Stimulated activated CD4-positive, alpha-beta T cell treated with anti-CD3 and anti-CD28 coated beads, Interleukin-1b, Interleukin-23, amount 100 ng/mL, for 4 hours (primary cell): ENCODE data around the gene USH2A.

ENCODE experiments used
- DNase-seq, 2 donors: peaks; one replicate each; pipeline ENCODE4 v3.0.0-alpha.2; 2020; ENCODE audit warnings: low read depth in 2 of 2

Gene USH2A

GRCh38 chr1:215963621-215964020, 459.6 kb downstream of the USH2A start:
- no peak for DNase-seq

DNA sequence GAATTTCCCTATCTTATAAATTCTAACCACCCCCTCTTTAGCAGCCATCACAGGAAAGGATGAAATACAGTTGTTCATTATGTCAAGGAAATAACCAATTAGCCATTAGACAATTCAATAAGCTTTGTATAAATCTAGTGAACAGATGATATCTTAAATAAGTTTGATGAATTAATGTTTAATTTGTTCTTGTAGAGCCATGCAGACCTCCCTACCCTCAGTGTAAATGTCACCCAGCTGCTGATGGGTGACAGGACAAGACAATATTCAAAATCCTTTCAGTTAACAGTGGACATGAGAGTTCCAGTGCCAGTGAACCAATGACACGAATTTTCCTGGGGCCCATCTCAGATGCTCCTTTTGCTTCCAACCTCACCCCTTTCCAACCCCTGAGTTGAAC, 460.2 kb downstream of the USH2A start:
- DNase-seq = no peak

DNA sequence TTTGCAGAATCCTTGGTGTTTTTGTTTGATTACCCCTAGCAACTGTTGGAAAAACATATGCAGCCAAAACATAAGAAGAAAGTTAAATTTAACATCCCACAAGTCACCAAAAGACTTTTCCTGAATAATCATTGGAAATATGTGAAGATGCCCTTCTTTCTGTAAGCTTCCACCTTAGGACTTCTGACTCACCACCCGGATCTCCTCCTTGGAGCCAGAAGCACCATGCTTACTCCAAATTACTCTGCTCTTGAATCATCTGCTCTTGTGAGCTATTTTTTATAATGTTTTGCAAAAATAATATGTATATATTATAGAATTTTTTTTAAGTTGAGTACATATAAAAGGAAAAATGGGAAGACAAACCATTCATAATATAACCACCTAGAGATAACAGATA, 464.4 kb downstream of the USH2A start:
- DNase-seq = no peak

- no peak for DNase-seq
Measured at GRCh38 chr1:215957663-215958062, 465.6 kb downstream of the USH2A start.

DNA sequence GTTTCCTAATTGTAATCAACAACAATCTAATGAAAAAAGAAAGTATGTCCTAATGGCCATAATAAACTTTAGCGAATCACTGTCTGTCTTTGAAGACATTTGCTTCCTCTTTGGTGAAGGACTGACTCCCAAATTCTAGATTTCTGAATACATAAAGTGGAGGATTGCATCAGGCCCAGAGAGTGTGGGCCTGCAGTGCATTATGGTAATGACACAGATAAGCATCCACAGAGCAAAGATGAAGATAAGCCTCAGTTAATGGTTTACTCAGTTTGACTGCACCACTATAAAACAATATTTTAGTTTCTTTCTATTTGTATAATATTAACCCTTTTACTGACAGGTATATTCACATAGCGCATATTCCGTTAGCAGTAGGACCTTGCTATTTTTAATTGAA, 490.7 kb downstream of the USH2A start:
- no peak for DNase-seq

- DNase-seq = no peak
Measured at GRCh38 chr1:215926670-215927069, 496.6 kb downstream of the USH2A start.

DNA sequence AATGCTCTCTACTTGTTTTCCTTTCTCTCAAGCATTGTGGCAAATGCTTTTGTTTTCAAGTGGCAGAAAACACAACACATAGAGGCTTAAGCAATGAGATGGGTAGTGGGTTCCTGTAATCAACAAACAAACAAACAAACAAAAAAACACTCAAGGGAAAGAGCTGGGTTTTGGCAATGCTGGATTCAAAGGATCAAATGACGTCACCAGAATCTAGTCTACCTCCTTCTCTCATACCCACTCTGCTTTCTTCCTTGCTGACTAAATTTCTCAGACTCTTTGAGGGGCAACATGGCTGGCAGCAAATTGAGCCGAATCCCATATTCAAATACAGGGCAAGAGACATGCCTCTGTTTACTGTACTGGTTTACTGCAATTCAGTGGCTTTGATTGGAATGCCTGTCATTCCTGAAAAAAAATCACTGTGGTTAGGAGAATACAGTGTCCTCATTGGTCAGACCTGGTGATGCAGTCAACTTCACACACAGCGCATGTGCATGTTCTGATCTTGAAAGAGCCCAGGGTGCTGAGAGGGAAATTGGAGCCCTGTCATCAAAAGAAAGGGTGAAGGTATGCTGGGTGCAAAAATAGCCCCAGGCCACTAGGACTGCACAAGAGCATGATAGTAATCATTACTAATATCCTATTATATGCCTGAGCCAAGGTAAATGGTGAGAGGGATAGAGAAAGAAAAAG, 500.0 kb downstream of the USH2A start:
- DNase-seq = no peak

DNA sequence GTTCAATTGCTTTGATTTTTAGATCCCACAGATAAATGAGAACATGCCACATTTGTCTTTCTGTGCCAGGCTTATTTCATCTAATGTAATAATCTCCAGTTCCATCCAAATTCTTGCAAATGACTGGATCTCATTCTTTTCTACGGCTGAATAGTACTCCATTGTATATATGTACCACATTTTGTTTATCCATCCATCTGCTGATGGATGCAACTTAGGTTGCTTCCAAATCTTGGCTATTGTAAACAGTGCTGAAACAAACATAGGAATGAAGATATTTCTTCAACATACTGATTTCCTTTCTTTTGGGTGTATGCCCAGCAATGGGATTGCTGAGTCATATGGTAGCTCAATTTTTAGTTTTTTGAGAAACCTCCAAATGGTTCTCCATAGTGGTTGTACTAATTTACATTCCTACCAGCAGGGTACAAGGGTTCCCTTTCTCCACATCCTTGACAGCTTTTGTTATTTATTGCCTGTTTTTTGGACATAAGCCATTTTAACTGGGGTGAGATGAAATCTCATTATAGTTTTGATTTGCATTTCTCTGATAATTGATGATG, 511.8 kb downstream of the USH2A start:
- DNase-seq = no peak

DNA sequence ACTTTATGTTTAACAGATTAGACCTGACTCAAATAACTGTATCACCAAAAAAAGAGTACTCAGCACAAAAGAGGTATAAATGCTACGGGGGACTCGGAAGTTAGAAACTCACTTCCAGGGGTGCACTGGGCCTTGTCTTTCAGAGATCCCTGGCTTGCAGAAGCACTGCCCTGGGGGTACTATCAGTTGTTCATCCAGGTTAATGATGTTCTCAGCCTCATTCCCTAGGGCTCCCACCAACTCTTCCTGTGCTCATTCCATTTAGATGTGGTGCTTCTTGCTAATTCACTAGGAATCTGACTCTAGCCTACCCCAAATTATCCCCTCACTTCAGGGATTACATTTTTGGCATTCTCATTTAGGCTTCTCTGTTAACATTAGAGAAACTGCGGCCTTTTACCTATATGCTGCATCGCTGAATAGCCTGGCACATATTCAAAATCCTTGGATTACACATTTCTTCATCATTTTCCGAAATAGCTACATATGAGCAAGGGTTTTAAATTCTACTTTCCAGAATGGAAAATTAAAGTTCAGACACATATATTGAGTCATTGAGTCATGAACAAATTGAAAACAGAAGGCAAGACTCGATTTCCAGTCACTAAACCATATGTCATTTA, 517.6 kb downstream of the USH2A start:
- DNase-seq = no peak

- DNase-seq = no peak
Measured at GRCh38 chr1:215900684-215901083, 522.6 kb downstream of the USH2A start.

- DNase-seq = no peak
Measured at GRCh38 chr1:215899901-215900300, 523.3 kb downstream of the USH2A start.

- DNase-seq = no peak
Measured at GRCh38 chr1:215895893-215896292, 527.4 kb downstream of the USH2A start.

DNA sequence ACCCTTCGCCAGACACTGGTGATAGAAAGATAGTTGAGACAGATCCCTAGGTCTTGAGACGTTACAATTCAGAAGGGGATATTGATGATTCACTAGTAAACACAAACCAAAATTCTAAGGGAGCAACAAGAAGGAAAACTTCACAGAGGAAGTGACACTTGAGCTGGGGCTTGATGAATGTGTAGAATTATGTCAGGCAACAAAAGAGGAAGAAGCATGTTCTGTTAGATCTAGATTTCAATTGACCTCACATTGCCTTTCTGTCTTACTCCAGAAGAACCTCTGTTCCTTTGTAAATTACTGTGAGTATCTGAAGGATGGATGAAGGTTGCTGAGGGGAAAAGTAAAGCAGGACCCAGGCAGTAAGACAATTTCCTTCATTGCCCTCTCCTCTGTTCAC, 528.0 kb downstream of the USH2A start:
- DNase-seq = no peak

GRCh38 chr1:215894617-215895016, 528.6 kb downstream of the USH2A start:
- DNase-seq = no peak

DNA sequence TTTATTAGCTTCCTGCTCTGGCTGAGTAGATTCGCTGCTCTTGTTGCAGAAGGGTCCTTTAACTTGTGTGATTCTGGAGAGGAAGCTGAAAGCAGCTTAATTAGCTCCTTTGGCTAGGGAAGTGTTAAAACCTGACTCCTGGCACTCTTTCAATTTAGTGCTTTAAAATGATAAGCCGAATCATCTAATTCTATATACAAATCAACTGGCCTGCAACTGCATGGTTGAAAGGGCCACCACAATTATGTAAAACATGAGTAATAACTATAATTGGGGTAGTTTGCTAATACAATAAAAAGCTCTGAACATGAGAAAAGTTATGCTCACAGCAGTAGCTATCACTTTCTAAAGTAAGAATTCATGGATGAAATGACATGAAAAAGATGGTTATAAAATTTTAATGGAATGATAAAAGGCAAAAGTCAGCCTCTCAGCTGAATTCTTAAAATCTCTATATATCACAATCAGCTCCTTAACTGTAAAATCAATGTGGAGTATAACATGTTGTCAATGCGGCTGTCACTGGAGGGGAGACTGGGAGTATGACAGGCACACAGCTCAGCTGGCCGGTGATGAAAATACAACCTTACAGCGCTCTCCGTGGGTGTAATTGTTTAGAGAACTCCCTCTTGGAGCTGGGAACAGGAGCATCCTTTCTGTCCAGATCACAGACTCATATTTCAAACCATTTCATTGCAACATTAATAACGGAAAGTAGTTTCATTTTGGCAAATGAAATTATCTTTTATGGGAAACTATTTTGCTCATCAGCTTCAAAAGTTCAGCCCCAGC, 531.8 kb downstream of the USH2A start:
- no peak for DNase-seq

GRCh38 chr1:215890438-215890837, 532.8 kb downstream of the USH2A start:
- no peak for DNase-seq

DNA sequence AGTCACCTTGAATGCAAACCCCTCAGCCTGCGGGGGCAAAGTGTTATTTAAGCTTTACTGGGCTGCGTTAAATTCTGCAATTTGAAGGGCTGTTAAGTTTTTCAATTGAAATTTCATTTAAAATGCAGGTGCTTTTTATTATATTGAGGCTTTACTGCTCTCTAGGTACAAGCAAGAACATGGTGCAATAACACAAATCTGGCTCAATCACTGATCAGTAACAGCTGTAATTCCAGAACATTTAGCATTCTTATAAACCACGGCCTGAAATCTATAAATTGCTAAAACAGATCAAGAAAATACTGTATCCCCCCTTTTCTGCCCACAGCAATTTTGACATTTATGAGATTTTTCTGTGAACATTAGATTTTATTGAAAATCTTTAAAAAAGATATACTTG, 533.4 kb downstream of the USH2A start:
- no peak for DNase-seq

DNA sequence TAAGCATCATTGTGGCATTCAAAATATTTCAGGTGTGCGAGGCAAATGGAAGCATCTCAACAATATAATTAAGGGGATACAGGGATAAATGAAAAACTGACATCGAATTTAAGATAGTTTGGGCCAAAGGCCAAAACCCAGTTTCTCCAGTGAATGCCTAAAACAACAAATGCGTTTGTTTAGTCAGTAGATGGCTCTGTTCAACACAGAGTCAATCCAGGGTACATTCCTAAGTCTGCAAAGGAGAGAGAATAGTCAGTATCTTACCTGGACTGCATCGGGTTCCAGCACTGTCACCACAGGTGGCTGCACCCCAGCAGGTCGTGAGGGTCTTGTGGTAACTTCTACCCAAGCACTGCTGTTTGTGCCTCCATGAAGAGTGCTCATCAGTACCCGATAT, 535.1 kb downstream of the USH2A start:
- no peak for DNase-seq

GRCh38 chr1:215887627-215888026, 535.6 kb downstream of the USH2A start:
- DNase-seq = no peak

- DNase-seq = no peak
Measured at GRCh38 chr1:215883004-215883403, 540.2 kb downstream of the USH2A start.

DNA sequence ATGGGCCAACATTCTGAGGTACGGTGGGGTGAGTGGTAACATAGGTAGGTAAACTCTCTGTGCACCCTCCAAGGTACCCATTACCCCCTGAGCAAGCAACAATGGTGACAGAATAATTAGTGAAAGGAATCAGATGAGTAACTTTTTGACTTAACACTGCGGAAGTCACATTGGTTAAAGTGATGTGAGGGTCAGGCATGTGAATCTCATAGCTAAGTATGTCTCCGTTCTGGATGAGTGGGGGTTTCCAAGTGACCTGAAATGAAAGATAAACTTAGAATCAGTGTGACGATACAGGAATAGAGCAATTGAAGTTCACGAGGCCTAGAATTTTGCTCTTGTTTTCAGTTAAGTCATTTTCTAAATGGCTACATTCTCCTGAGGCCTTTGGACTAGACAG, 544.4 kb downstream of the USH2A start:
- no peak for DNase-seq

GRCh38 chr1:215878128-215878527, 545.1 kb downstream of the USH2A start:
- DNase-seq = no peak
